Left lung (tissue), 10 donors: Measurements from ENCODE around the gene OBP2B. TPM values are rescaled to one million over a fixed set of nuclear protein-coding genes. Genes with fewer than 3 reads are reported as not detected.

ENCODE experiments used
- ATAC-seq: fragments of 200-7000 bp; cut with Tn5 transposase; one replicate; pipeline ENCODE4 v1.9.1; 2020; ENCODE audit warnings: moderate library complexity
- DNase-seq, 4 donors: peaks; one replicate each; pipeline ENCODE4 v3.0.0-alpha.2; 2013 to 2020
- H3K27ac ChIP-seq, 2 donors: fragments of 200-600 bp; sonication (generic) in 1 of 2; one replicate each; pipeline versions ENCODE4 v1.5.0 to v1.8.0; 2020 to 2021
- H3K27me3 ChIP-seq, 2 donors: fragments of 200-600 bp; sonication (generic) in 1 of 2; one replicate each; pipeline versions ENCODE4 v1.5.0 to v1.8.0; 2020 to 2021
- H3K36me3 ChIP-seq, 2 donors: fragments of 200-600 bp; sonication (generic) in 1 of 2; one replicate each; pipeline versions ENCODE4 v1.5.0 to v1.8.0; 2020 to 2021
- H3K4me1 ChIP-seq, 2 donors: fragments of 200-600 bp; one replicate each; pipeline ENCODE4 v1.8.0; 2021
- H3K4me3 ChIP-seq, 2 donors: fragments of 200-600 bp; sonication (generic) in 1 of 2; one replicate each; pipeline versions ENCODE4 v1.5.0 to v1.8.0; 2020 to 2021; ENCODE audit warnings: mild to moderate bottlenecking in 1 of 2
- H3K9me3 ChIP-seq, 2 donors: fragments of 200-600 bp; sonication (generic) in 1 of 2; one replicate each; pipeline versions ENCODE4 v1.5.0 to v1.8.0; 2020 to 2021
- CTCF ChIP-seq, 2 donors: fragments of 200-600 bp; sonication (generic) in 1 of 2; IDR thresholded peaks; one replicate each; pipeline versions ENCODE4 v1.5.0 to v1.8.0; 2021; ENCODE audit warnings: antibody characterized with exemption in 2 of 2
- intact Hi-C, 2 donors: fragments of 100-400 bp; cut with DNase I; formaldehyde crosslinking; loops; one replicate each; pipeline versions ENCODE4 v1.11.2 to v1.14.2; 2022
- polyA plus RNA-seq, 6 donors: library from polyadenylated mRNA; unstranded; fragments of 120-200 nt; gene quantifications; one replicate each; pipeline ENCODE4 v1.2.1, GENCODE V29; 2013; ENCODE audit not compliant: insufficient read length in 6 of 6
- total RNA-seq, 2 donors: library from RNA; stranded (reverse); fragmentation: NEBNext Ultra II Directional; extraction: Animal tissue kit (Norgen Biotek cat#: 25700); gene quantifications; one replicate each; pipeline ENCODE4 v1.2.1, GENCODE V29; 2021
- donor health status: DM: no; HTN: yes; CAD: no.
- donor health status: DM: no; HTN: no; CAD: no.

OBP2B gene
- total and polyA plus RNA-seq, 8 donors, result not detected

GRCh38 chr9:133250741-133251170 is 41.7 kb upstream of the OBP2B start:
- no peaks in the 10 kb centered on the region for H3K36me3 ChIP-seq
- TF ChIP-seq CTCF (IDR thresholded peaks at IDR 0.05), result no peak
- no peaks in the 10 kb centered on the region for H3K9me3 ChIP-seq
- intact Hi-C loops, result no loop called here
- H3K27ac ChIP-seq, result peak overlapping the region; percentile 73 to 82
- H3K4me1 ChIP-seq, result peaks cover 0 to 6% of the 10 kb centered on the region in 2 donors
- peak overlapping the region in 1 of 2 donors; percentile 35 for H3K4me3 ChIP-seq
- DNase-seq, result peak in 1 of 4 donors; percentile 66
- peak; percentile 37 for ATAC-seq
- H3K27me3 ChIP-seq, result no peaks in the 10 kb centered on the region

GRCh38 chr9:133249337-133249736 is 40.3 kb upstream of the OBP2B start:
- intact Hi-C loops, result no loop called here
- Histone ChIP-seq H3K27ac (no peak overlapping the region), H3K4me3 (no peak overlapping the region), H3K9me3 (no peaks in the 10 kb centered on the region), H3K36me3 (no peaks in the 10 kb centered on the region), H3K4me1 (peaks cover 0 to 6% of the 10 kb centered on the region in 2 donors), H3K27me3 (no peaks in the 10 kb centered on the region)
- DNase-seq (no peak), ATAC-seq (no peak)
- no peak for TF ChIP-seq CTCF (IDR thresholded peaks at IDR 0.05)

- Histone ChIP-seq H3K4me1 (peaks cover 0 to 6% of the 10 kb centered on the region in 2 donors), H3K36me3 (no peaks in the 10 kb centered on the region), H3K9me3 (no peaks in the 10 kb centered on the region), H3K27me3 (no peaks in the 10 kb centered on the region), H3K27ac (no peak overlapping the region), H3K4me3 (no peak overlapping the region)
- DNase-seq (no peak), ATAC-seq (no peak)
- intact Hi-C loops, result no loop called here
- no peak for TF ChIP-seq CTCF (IDR thresholded peaks at IDR 0.05)
Observed at GRCh38 chr9:133248726-133249295, 39.8 kb upstream of the OBP2B start.

GRCh38 chr9:133247632-133248031 is 38.6 kb upstream of the OBP2B start:
- no peaks in the 10 kb centered on the region for H3K9me3 ChIP-seq
- peaks cover 0 to 6% of the 10 kb centered on the region in 2 donors for H3K4me1 ChIP-seq
- H3K27ac ChIP-seq, result no peak overlapping the region
- intact Hi-C loops, result no loop called here
- no peak for TF ChIP-seq CTCF (IDR thresholded peaks at IDR 0.05)
- ATAC-seq, result no peak
- H3K36me3 ChIP-seq, result no peaks in the 10 kb centered on the region
- no peak for DNase-seq
- H3K4me3 ChIP-seq, result no peak overlapping the region
- no peaks in the 10 kb centered on the region for H3K27me3 ChIP-seq

- H3K36me3 ChIP-seq, result no peaks in the 10 kb centered on the region
- TF ChIP-seq CTCF (IDR thresholded peaks at IDR 0.05), result no peak
- H3K27me3 ChIP-seq, result peaks cover 0 to 3% of the 10 kb centered on the region in 2 donors
- H3K4me3 ChIP-seq, result no peak overlapping the region
- DNase-seq (no peak), ATAC-seq (no peak)
- H3K27ac ChIP-seq, result no peak overlapping the region
- H3K4me1 ChIP-seq, result no peaks in the 10 kb centered on the region
- intact Hi-C loops, result no loop called here
- no peaks in the 10 kb centered on the region for H3K9me3 ChIP-seq
Observed at GRCh38 chr9:133246991-133247390, 37.9 kb upstream of the OBP2B start.
